K562 (cell line): ENCODE measurements around the gene THAP5. TPM values are rescaled to one million over a fixed set of nuclear protein-coding genes. Genes with fewer than 3 reads are reported as not detected.

Experiments
- BMI1 ChIP-seq: fragments of 150-350 bp; IDR thresholded peaks from 2 replicates; pipeline ENCODE4 v1.6.1; 2014; ENCODE audit warnings: low read length
- CBFA2T2 ChIP-seq: fragments of 450-650 bp; conservative IDR thresholded peaks from 2 replicates; pipeline ENCODE4 v1.6.1; 2017; ENCODE audit warnings: mild to moderate bottlenecking
- CBFA2T3 ChIP-seq: fragments of 450-650 bp; IDR thresholded peaks from 2 replicates; pipeline ENCODE4 v1.6.1; 2017
- CBX5 ChIP-seq: IDR thresholded peaks from 2 replicates; pipeline ENCODE4 v1.6.1; 2014; ENCODE audit warnings: low read depth, borderline replicate concordance
- COPS2 ChIP-seq: fragments of 450-650 bp; conservative IDR thresholded peaks from 2 replicates; pipeline ENCODE4 v1.6.1; 2016; ENCODE audit warnings: mild to moderate bottlenecking, moderate library complexity
- CTCFL ChIP-seq: IDR thresholded peaks from 2 replicates; pipeline ENCODE4 v1.6.1; 2011; ENCODE audit warnings: borderline replicate concordance, low read depth, mild to moderate bottlenecking, moderate library complexity, low read length; ENCODE audit not compliant: insufficient read depth, poor library complexity, severe bottlenecking
- ELF1 ChIP-seq: fragments of 200-800 bp; sonication (Bioruptor generic); IDR thresholded peaks from 2 replicates; pipeline ENCODE4 v1.6.1; 2016; ENCODE audit warnings: missing genetic modification characterization, missing compliant biosample characterization
- ETV5 ChIP-seq: sonication (generic); formaldehyde crosslinking; IDR thresholded peaks from 2 replicates; pipeline ENCODE4 v1.4.0; 2020; ENCODE audit warnings: low read depth, mild to moderate bottlenecking, missing genetic modification reagents
- PHTF2 ChIP-seq: fragments of 250-450 bp; sonication (Bioruptor Pico); IDR thresholded peaks from 2 replicates; pipeline ENCODE4 v1.5.0; 2021; ENCODE audit warnings: mild to moderate bottlenecking
- PPARD ChIP-seq: fragments of 250-450 bp; sonication (Bioruptor Pico); IDR thresholded peaks from 2 replicates; pipeline ENCODE4 v1.8.0; 2022; ENCODE audit warnings: inconsistent platforms, mild to moderate bottlenecking, moderate library complexity
- RAD21 ChIP-seq, 2 experiments: fragments of 250-450 bp in 1 of 2; fragments of 450-650 bp in 1 of 2; sonication (Bioruptor Pico) in 1 of 2; formaldehyde crosslinking in 1 of 2; IDR thresholded peaks in 1 of 2; conservative IDR thresholded peaks in 1 of 2; 2 replicates each; pipeline versions ENCODE4 v1.4.0 to v1.8.0; 2020 to 2022; ENCODE audit warnings: mild to moderate bottlenecking in 2 of 2, moderate library complexity in 1 of 2
- RNF2 ChIP-seq: sonication (generic); IDR thresholded peaks from 2 replicates; pipeline ENCODE4 v1.6.1; 2016
- TCF15 ChIP-seq: fragments of 250-450 bp; sonication (Bioruptor Pico); IDR thresholded peaks from 2 replicates; pipeline ENCODE4 v1.8.0; 2022; ENCODE audit warnings: moderate library complexity, mild to moderate bottlenecking, inconsistent platforms
- ZBTB40 ChIP-seq, 2 experiments: fragments of 450-650 bp in 1 of 2; sonication (generic) in 1 of 2; formaldehyde crosslinking in 1 of 2; IDR thresholded peaks; 2 replicates each; pipeline versions ENCODE4 v1.7.1 to v1.9.0; 2016 to 2022; ENCODE audit warnings: inconsistent platforms in 1 of 2, mild to moderate bottlenecking in 1 of 2, missing genetic modification reagents in 1 of 2
- ZNF175 ChIP-seq: fragments of 200-800 bp; sonication (Bioruptor generic); IDR thresholded peaks from 2 replicates; pipeline ENCODE4 v1.6.1; 2016; ENCODE audit warnings: low read depth, mild to moderate bottlenecking, missing genetic modification characterization, missing compliant biosample characterization
- ZNF23 ChIP-seq: fragments of 250-450 bp; sonication (Bioruptor Pico); IDR thresholded peaks from 2 replicates; pipeline ENCODE4 v1.4.0; 2020; ENCODE audit warnings: mild to moderate bottlenecking
- ZNF583 ChIP-seq: fragments of 250-450 bp; sonication (Bioruptor Pico); IDR thresholded peaks from 2 replicates; pipeline ENCODE4 v1.4.0; 2020
- ZNF696 ChIP-seq: fragments of 250-450 bp; sonication (Bioruptor Pico); conservative IDR thresholded peaks from 2 replicates; pipeline ENCODE4 v1.4.0; 2020; ENCODE audit warnings: mild to moderate bottlenecking, moderate library complexity
- polyA plus RNA-seq, 8 experiments: library from polyadenylated mRNA; depleted of rRNA in 4 of 8; stranded (reverse) in 5 of 8; unstranded in 3 of 8; fragments of >200 nt; fragmentation: Nextera tagmentation in 2 of 8; fragmentation: Illumina TruSeq in 1 of 8; extraction: Ambion mirVana in 2 of 8; extraction: Trizol in 1 of 8; gene quantifications; 2 replicates each; pipeline versions ENCODE4 v1.2.1 to v1.2.3, GENCODE V29; 2011 to 2014; ENCODE audit warnings: inconsistent platforms in 1 of 8, missing spikeins in 1 of 8
- total RNA-seq, 7 experiments: library from RNA; depleted of rRNA in 6 of 7; stranded (reverse); fragments of >200 nt in 6 of 7; fragmentation: Illumina TruSeq in 2 of 7; extraction: Trizol in 2 of 7; gene quantifications; 2 replicates each; pipeline versions ENCODE4 v1.2.1 to v1.2.3, GENCODE V29; 2011 to 2021; ENCODE audit warnings: low replicate concordance in 1 of 7

The THAP5 gene
- total and polyA plus RNA-seq, 9 of the 15 experiments (the other 6 are each of a cell fraction or from before 2014, with no cell fraction given) = 16.5 to 58.1 (median 28.2) TPM

GRCh38 chr7:108568801-108569380, 615 bp downstream of the THAP5 start (continued):
- TF ChIP-seq ZBTB40 (IDR thresholded peaks at IDR 0.05) (no peak), ZBTB40 (CRISPR knock-in tag; IDR thresholded peaks at IDR 0.05) (no peak), ZNF175 (peak; percentile 45), PHTF2 (0 out of 2 replicates have a peak, but pooled peaks have one; percentile 40), CBFA2T2 (no peak), COPS2 (no peak), ZNF696 (CRISPR knock-in tag) (no peak), CTCFL (no peak), ZNF583 (CRISPR knock-in tag) (peak; percentile 31; the same call in 1 of the 2 replicates), PPARD (CRISPR knock-in tag) (no peak), ZNF23 (CRISPR knock-in tag) (no peak), TCF15 (CRISPR knock-in tag) (no peak), CBX5 (no peak), ELF1 (tag) (no peak), CBFA2T3 (no peak), RNF2 (peak; percentile 47; the same call in 1 of the 2 replicates), RAD21 (CRISPR knock-in tag; conservative IDR thresholded peaks at IDR 0.05 in 1 of 2, IDR thresholded peaks at IDR 0.05 in 1 of 2) (peak in 1 of 2 experiments; percentile 19; a peak in 1 of 4 replicates), ETV5 (no peak), BMI1 (no peak)
